Esophagus mucosa (tissue), 1 donor: ENCODE measurements around the gene PTPRN2. TPM values are rescaled to one million over a fixed set of nuclear protein-coding genes. Genes with fewer than 3 reads are reported as not detected.
"Not testable (repeated sequence)": the region's sequence is repeated elsewhere in the genome, so short reads cannot be mapped to it uniquely, and the experiment has no call there.

Experiments used
- ATAC-seq: fragments of 200-7000 bp; cut with Tn5 transposase; one replicate; pipeline ENCODE4 v1.9.1; 2020
- total RNA-seq: library from RNA; stranded (reverse); gene quantifications from one replicate; pipeline ENCODE4 v1.2.4, GENCODE V29; 2023
- donor health status: DM: yes; HTN: yes; CAD: no.

The PTPRN2 gene
- total RNA-seq, 1 donor from 2014 or later = 0.44 TPM

DNA sequence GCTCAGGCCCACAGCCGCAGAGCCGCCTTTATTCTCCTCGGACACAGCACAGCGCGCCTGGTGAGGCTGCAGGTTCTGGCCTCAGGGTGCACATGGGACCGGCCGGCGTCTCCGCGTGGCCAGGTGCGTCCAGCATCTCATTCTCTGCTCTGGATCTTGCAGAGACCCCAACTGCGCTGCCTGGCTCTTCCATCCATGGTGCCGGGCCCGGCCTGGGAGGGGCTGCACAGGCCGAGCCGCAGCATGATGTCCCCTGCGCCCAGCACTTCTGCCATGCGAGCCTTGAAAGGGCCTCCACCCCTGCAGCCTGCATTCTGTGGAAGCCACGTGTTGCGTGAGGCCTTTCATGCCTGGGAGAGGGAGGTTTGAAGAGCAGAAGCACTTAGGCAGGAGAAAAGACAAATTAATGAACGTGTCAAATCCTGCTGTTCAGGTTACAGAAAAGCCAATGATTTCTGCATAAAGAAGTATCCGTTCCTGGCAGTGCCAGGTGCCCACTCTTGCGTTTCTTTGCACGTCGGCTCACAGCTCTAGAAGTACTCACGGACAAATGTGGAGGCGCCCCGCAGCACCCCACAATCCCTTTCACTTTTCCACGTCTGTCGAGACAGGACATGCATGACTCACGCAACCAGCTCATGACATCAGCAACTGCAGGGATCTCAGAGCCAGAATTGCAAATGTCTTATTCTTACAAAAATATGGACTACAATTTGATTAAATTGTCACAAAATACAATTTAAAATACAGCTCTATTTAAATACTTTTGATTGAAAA is 679.4 kb downstream of the PTPRN2 start:
- no peak for ATAC-seq

DNA sequence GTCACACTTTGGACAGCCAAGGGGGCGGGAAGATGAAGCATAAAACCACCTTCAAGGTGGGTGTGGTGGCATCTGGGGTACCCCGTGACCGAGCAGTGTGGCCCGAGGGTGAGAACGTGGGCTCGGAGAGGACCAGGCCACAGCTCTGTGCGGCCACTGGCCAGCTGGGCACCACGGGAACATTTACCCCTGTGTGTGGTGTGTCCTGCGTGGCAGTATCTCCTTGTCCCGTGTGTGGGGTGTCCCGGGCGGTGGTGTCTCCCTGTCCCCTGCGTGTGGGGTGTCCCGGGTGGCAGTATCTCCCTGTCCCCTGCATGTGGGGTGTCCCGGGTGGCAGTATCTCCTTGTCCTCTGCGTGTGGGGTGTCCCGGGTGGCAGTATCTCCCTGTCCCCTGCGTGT is 680.5 kb downstream of the PTPRN2 start:
- no peak for ATAC-seq

DNA sequence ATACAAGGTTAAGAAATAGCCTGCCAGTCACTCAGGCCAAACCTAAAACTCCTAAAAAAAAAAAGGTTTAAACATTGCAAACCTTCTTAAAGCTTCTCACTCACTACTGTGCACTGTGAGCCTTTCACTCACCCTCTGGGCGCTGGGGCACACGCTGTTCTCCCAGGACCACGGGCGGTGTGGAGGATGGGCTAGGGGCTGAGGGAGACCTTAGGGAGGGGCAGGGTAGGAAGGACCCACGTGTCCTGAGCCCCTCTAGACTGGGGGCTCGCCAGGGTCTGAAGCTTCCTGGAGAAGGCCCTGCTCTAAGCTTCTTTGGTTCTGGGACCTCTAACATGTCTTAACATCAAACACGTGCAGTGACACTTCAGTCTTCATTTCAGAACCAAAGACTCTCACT is 681.0 kb downstream of the PTPRN2 start:
- no peak for ATAC-seq

DNA sequence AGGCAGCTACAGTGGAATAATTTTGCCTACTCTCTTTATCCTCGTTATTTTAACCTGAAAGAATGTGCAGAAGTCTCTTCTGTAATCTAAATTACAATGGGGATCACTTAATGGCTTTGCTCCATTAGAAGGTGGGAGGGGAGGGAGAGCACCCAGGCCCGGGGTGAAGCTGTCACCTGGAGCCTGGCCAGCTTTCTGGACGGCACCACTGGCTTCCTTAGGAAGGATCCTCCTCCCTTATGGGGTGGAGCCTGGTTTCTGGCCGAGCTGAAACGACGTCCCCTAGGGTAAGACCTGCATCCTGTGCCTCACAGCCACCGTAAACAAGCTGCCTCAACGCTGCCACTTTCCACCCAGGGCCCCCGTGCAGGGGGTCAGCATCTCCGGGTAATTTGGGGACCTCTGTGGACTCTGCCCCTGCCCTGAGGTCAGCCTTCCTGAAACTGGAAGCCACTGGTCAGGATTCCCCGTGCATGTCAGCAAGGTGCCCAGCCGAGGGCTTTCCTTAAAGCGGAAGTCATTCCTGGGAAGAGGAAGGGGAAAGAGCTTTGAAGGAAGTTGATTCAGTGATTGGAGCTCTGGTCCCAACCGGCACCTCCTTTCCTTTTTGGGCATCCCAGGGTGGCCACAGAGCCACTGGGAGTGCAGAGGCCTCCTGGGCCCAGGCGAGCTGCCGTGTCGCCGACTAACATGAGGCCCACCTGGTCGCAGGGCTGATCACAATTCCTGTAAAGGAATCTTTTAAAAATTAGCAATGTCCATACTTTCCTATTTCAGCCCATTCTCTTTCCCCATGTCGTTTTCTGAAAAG is 681.8 kb downstream of the PTPRN2 start:
- ATAC-seq = no peak

DNA sequence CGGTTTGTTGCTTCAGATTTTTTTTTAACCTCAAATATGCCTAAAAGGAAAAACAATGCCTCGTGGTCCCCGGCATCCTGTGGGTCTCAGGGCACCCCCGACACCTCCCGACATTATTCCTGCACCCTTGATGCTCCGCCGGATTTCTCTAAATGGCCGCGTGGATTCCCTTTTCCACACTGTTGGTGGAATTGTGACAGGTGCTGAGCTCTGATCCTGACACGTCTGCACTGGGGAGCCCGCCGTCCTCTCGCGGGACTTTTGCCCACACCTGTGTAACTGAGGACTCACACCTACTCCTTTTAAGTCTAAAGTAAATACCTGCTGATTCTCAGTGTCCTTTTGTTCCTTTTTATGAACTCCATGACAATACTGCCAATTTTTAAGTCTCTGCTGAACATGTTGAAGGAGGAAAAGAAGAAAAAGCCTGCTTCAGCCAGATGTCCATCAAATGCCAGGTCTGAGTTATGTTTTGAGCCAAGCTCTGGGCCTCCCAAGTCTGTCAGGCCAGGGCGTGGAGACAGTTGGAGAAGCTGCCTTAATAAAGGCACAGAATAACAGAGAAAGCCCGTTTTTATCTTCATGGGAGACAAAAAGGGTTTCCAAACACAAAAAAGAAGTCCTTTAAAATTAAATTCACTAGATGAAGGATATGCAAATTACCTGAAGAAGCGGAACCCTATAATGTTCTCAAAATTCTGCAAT is 682.6 kb downstream of the PTPRN2 start:
- peak; percentile 45 for ATAC-seq

DNA sequence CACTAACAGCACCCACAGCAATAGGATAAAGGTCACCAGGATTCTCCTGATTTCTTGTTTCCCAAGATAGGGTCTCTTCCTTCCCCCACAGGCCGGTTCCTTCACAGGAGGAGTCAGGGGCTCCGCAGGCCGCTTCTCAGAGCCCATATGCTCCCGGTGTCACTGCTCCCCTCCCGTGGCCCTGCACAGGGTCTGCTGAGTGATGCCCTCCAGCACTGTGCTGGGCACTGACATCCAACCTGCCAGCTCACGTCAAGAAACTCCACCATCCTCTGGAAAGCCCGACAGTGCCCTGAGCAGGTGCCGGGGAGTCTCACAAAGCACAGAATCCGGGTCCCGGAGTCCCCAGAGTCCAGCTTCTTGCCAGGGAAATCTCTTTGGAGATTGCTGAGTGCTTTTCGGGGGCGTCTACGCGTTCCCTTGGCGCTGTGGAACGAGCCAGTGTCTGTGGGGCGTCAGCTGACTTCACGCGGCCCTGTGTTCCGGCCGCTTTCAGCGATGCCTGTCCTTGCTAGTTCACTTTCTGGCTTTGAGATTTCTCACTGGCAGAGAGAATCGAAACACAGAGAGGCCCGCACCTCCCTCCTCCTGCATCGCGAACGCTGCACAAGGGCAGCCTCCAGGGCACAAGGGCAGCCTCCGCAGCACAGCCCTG is 683.3 kb downstream of the PTPRN2 start:
- ATAC-seq = no peak

DNA sequence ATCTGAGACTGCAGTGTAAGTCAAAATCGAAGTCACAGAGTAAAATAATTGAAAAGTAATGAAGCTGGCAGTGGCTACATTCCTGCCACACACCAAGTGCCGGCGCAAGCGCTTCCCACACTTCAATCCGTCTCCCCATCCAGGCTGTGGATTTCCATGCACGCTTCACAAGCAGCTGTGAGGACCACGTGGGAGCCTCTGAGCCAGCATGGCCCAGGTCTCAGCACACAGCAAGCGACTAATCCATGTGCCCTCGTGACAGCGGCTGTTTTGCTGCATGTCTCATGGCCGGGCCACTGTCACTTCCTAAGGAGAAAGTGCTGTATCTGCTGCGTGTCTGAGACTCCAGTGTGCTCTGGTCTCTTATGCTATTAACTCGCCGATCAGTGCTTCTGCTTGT is 683.9 kb downstream of the PTPRN2 start:
- ATAC-seq = no peak

DNA sequence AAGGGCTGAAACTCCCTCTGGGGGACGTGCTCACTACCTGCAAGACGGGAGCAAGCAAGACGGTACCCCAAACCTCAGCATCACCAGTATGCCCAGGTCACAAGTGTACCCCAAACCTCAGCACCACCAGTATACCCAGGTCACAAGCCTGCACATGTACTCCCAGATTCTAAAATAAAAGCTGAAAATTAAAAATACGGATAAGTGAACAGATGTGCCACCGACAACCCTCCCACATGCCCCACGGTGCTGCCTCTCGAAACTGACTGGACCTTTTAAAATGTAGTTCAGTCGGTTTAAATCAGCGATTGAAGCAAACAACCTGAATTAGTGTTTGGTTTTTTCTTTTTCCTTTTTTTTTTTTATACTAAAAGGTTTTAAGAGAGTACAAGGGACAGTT is 684.3 kb downstream of the PTPRN2 start:
- no peak for ATAC-seq

DNA sequence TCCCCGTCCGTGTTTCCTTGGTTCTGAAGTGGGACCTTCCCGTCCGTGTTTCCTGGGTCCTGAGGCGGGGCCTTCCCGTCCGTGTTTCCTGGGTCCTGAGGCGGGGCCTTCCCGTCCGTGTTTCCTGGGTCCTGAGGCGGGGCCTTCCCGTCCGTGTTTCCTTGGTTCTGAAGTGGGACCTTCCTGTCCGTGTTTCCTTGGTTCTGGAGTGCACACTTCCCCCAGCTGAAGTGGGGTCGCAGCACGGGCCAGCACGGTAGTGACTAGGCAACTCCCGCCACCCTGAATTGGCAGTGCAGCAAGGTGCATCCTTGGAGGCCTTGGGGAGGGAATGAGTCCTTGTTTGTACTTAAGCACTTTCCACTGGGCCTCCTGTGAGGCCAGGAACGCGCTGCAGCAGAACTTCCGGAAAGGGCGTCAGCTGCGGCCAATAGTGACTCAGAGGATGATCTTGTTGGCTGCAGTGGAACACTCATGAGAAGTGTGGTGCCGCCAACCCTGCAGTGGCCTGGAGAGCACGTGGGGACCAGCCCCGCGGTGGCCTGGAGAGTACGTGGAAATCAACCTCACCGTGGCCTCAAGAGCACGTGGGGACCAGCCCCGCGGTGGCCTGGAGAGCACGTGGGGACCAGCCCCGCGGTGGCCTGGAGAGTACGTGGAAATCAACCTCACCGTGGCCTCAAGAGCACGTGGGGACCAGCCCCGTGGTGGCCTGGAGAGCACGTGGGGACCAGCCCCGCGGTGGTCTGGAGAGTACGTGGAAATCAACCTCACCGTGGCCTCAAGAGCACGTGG is 685.6 kb downstream of the PTPRN2 start:
- ATAC-seq = not testable (repeated sequence)

DNA sequence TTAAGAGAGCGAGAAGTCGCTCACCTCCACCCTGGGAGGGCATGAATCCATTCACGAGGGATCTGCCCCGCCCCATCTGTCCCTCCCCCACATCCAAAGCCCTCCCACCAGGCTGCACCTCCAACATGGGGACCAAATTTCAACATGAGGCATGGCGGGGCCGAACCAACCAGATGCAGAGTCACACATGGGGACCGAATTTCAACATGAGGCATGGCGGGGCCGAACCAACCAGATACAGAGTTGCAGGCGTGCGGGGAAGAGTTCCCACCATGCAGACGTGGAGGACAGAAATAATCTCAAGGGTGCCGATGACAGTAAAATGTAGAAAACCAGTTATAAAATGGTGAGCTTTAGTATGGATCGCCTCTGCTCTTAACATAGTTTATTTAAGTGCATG is 686.5 kb downstream of the PTPRN2 start:
- no peak for ATAC-seq

DNA sequence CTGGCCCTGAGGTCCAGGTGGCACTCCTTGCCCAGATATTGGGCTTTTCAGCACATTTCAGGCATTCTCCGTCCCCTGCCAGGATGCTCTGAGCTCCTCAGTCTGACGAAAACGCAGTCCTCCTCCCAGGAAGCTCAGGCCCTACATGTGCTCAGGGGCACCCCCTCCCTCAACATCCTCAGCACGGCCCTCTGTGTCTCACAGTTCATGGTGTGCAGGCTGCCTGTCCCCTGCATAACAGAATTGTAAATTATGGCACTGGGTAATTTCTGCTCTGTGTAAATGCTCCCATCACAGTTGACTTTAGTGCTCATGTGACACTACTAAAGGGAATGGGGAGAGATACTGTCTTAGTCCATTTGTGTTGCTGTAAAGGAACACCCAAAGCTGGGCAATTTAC is 687.1 kb downstream of the PTPRN2 start:
- ATAC-seq = no peak

DNA sequence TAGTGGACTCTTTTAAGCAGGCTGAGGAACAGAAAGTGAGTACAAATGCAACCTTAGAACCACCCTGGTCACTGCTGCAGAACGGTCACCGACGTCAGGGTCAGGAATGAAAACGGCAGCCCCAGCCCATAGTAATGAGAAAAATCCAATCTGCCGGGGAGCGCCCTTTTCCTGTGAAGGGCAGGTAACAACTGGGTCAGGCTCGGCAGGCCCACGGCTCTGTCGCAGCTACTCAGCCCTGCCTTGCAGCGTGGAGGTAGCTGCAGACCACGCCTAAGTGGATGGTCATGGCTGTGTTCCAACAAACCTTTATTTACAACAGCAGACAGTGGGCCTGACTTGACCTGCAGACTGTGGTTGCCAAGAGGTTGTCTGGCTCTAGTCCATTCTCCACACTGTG is 687.6 kb downstream of the PTPRN2 start:
- peak; percentile 55 for ATAC-seq

DNA sequence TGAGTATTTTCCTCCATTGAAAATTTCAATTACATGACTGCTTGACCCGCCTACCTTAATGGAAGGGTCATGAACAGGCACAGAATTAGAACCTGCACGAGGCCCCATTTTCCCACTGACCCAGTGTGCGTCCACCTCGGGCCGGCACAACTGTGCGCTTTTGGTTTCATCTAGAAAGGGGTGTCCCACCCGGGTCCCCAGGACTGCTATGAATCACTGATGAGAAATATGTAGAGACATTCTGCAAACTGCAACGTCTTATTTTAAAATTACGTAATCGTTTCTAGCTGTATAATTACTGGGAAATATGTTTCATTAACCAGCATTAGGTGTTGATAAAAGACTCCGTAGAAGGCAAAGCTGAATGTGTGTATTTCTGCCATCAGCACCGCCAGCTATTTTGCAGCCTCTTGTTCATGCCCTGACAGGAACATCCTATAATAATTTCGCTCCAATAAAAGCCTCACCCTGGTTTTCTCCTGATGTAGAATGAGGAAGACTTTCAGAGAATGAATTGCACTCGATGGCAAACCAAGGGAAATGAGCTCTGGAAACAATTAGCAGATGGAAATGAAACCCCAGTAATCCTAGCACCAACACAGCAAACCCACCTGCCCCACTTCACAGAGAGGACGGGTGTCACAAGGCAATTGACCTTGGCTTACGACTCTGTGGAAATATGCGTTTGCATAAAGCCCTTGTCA is 688.7 kb downstream of the PTPRN2 start:
- ATAC-seq = peak; percentile 47

DNA sequence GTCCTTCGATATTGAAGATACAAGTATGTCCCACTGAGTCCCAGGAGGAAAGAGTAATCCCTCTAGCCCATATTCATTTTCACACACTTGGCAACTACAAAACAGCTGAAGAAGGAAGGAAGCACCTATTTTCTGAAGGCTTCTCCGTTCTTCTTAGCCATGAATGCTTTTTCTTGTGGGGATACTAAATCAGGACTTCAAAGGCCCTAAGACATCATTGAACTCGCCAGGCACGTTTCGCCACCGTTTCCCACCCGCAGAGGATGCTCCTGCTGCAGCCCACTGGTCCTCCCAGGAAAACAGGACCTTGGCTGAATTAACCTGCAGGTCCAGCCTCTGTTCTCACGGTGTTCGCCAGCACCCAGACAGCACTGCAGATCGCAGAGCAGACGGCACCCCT is 689.4 kb downstream of the PTPRN2 start:
- no peak for ATAC-seq

DNA sequence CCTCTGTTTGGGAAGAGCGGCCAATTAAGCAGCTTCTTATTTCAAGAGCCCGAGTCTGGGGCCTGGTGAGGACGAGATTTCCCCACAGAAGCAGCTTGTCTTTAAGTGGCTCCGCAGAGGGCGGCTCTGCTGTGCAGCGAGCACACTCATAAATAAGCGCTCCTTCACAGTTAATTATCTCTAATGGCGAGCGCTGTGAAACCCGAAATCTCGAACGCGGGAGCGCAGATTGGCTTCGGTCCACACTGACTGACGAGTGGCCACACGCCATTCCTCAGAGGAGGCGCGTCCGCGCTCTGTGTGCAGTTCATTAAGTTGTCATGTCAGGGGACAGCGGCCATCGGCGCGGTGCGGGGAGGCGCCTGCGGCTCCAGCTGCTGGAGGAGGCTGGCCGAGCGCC is 689.9 kb downstream of the PTPRN2 start:
- no peak for ATAC-seq

DNA sequence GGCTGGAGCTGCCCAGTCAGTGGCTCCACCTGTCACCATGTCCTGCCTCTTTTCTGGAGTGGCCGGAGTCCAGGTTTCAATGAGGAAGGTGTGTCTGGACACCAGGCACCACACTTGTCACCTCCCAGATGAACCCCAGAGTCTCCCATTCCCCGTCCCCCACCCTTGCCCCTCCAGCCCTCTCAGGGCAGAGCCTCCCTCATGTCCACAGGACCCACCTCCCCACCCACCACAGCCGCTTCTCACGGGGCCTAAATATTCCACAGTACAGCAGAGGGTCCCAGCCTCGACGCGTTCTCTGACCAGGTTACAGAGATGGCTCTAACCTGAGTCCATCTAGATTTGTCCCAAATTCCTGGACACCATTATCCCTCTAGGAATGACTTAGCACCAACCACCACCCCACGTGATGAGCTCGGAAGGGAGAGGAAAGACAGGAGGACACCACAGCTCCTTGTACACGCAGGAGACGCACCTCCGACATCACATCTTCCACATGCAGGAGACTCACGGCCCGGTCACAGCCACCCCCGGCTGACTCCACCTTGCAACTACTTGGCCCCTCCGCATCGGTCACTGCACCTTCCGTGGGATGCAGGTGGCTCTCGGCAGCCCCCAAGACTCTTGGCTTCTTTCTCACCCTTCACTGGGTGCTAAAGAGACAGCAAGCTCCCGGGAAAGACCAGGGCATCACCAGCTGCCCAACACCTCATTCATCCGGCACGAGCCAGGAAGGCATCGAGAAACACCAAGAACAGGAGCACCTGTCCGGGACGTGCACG is 690.7 kb downstream of the PTPRN2 start:
- no peak for ATAC-seq

DNA sequence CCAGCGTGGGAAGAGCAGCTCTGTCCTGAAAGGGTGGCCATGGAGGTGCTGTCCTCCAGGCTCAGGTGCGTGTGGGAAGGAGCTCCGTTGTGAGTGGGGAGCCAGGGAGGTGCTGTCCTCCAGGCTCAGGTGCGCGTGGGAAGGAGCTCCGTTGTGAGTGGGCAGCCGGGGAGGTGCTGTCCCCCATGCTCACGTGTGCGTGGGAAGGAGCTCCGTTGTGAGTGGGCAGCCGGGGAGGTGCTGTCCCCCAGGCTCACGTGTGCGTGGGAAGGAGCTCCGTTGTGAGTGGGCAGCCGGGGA is 691.3 kb downstream of the PTPRN2 start:
- ATAC-seq = not testable (repeated sequence)

DNA sequence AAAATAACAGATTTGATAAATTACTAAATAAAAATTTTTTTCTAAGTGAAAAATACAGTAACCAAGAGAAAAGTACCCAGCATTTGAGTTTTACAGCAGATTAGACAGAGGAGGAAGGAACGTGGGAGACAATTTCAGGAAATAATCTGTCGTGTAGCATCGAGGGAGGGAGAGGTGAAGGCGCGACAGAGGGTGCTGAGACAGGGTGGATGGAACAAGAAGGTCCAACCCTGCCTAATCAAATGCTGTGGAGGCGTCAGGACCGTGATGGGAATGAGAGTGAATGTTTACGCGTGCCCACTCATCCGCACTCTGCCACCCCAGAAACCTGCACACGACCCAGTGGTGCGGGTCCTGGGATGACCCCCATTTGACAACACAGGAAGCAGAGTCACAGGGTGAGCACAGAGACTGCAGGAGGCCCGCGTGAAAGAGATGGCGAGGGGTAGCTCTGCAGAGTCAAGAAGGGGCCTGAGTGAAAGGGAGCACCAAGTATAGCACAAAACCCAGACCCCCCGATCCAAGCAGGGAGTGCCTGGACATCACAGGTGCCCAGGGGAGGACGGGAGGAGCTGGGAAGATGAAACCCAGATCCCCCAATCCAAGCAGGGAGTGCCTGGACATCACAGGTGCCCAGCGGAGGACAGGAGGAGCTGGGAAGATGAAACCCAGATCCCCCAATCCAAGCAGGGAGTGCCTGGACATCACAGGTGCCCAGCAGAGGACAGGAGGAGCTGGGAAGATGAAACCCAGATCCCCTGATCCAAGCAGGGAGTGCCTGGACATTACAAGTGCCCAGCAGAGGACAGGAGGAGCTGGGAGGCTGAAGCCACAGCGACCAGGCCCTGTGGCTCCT is 691.9 kb downstream of the PTPRN2 start:
- ATAC-seq = no peak

DNA sequence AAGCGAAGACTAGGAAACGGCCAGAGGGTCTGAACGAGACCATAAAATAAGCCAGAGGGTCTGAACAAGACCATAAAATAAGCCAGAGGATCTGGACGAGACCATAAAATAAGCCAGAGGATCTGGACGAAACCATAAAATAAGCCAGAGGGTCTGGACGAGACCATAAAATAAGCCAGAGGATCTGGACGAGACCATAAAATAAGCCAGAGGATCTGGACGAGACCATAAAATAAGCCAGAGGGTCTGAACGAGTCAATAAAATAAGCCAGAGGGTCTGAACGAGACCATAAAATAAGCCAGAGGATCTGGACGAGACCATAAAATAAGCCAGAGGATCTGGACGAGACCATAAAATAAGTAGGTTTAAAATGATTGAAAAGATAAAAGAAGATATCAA is 692.5 kb downstream of the PTPRN2 start:
- ATAC-seq = not testable (repeated sequence)

DNA sequence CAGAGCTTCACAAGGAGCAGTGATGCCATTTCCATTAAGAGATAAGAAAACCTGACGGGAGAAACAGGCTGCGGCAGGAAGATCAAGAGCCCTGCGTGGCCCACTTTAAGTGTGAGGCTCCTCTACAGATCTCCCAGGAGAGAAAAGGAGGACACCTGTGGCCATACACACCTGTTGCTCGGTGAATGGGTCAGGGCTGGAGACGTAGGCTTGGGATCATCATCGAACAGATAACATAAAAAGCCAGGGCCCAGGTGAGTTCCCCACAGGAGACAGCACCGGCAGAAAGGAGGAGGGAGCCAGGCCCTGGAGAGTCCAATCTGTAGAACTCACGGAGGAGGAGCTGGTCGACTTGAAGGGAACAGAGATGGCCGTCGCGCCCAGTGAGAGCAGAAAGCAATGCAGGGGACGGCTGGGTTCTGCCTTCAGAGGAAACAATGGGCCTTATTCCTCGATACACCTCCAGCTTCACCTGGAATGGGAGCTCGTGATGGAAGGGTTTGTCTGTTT is 694.0 kb downstream of the PTPRN2 start:
- no peak for ATAC-seq
